C4-2B (cell line): ENCODE results near the gene PTGER1.

Experiments
- H3K27ac ChIP-seq: fragments of 450-650 bp; 2 replicates; pipeline ENCODE4 v1.5.1; 2017
- CTCF ChIP-seq: fragments of 450-650 bp; conservative IDR thresholded peaks from 2 replicates; pipeline ENCODE4 v1.5.1; 2017; ENCODE audit warnings: mild to moderate bottlenecking
- ZFX ChIP-seq: fragments of 450-650 bp; IDR thresholded peaks from 2 replicates; pipeline ENCODE4 v1.6.1; 2017

The PTGER1 gene

DNA sequence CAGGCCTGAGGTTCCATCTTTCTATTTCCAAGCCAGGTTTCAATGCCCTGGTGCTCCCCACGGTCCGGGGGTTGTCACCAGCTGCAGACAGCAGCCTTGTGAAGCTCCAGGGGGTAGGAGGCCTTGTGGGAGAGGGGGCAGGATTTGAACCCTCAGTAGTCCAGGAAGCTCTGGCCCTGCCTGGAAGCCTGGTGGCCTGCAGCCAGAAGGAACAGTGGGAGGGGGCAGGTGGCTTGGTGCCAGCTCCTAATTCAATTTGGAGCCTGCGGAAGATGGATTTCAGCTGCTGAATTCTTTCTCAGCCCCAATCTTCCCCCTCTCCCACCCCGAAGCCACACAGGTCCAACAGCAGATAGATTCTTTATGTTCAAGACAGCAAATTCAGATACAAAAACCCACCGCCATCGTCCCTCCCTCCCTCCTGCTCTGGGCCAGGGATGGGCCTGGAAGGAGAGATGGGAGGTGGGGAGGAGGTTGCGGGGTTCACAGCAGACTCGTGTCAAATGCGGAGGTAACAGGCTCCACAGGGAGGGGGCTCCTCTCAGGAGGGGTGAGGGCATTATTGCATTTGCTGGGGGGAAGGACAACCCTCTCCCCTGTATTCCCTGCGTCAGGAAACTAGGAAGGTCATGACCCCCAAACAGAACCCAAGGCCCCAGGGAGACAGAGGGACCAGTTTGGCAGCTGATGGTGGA lies 2.4 kb upstream of the PTGER1 start:
- no peak overlapping the region for H3K27ac ChIP-seq

DNA sequence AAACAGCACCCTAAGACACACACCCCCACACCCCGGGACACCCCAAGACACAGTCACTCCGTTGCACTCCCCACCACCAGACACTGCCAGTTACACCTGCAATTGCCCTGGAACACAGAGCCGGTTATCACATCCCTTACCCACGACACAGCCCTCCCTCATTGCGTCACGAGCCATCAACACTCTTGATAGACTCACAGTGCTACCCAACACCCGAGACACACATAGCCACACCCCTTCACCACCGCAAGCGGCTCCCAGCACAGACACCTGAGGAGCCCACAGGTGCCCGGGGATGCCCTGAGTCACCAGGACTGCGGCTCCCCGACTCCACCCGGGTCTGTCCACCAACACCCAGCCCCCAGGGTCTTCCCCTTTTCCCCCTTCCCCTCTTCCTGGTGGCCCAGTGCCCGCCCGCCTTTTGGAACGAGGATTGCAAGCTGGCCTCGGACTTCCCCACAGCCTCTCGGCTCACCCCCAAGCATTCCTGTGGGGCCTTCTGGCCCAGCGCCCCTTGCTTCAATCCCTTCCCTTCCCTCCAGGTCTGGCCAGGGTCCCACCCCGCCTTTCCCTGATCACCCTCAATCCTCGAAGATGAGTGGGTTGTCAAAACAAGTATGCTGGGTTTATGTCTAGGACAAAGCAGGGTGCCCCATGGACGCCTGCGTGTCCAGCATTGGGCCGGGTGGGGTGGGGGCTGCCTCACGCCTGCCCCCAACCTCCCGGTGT lies 1.7 kb upstream of the PTGER1 start:
- no peak for TF ChIP-seq CTCF
- no peak for TF ChIP-seq ZFX
- H3K27ac ChIP-seq, result no peak overlapping the region

More for the DNA sequence above, 2.4 kb upstream of the PTGER1 start:
- TF ChIP-seq ZFX (no peak), CTCF (no peak)

DNA sequence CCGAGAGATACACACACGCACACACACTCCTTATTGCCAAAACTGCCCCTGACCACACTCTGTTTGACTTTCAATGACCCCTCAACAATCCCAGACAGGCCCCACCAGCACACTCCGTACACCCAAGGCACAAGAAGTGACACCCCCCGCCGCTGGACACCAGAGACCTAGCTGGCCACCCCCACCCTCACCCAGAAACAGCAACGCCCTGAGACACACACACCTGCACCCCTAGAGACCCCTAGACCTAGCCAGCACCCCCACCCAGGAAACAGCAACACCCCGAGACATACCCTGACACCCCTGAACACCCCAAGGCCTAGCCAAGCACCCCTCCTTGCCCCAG lies 1.1 kb upstream of the PTGER1 start:
- H3K27ac ChIP-seq, result no peak overlapping the region
- TF ChIP-seq ZFX, result no peak
- no peak for TF ChIP-seq CTCF

DNA sequence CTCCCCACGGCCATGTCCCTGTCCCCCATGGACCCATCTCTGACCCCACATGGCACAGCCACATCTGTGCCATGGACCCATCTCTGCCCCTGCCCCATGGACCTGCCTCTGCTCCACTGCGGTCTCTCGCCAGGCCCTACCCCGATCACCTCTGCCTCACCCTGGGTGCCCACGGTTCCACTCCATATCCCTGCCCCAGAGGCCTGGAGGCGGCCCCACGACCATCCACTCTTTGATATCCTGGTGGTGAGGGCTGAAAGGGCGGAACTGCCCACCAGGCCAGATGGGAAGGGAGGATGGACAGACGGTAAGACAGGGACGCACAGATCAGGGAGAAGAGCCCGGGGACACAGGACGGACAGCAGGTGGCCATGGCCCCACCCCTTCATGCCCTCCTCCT lies 327 bp downstream of the PTGER1 start:
- H3K27ac ChIP-seq, result no peak overlapping the region
- TF ChIP-seq ZFX, result no peak
- no peak for TF ChIP-seq CTCF

DNA sequence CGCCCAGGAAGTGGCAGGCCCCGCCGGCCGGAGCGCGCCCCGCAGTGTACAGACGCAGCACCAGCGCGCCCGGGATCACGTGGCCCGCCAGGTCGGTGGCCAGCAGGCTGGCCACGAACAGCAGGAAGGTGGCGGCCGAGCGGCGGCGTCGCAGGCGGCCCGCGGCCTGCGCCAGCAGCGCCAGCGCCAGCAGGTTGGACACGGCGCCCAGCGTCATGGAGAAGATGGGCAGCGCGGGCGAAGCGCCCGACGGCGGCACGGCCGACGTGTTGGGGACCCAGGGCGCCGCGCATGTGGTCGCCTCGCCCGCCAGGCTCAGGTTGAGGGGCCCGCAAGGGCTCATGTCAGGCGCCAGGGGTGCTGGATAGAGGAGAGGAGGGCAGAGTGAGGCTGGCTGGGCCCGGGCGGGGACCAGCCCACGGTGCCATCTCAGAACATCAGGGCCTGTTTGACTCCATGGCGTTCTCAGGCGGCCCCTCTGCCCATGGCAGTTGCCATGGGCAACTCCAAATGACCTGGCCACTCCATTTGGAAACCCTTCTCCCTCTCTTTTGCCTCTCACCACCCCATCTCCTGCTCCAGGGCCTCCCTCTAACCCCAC lies 1.1 kb downstream of the PTGER1 start:
- H3K27ac ChIP-seq, result no peak overlapping the region
- TF ChIP-seq CTCF (no peak), ZFX (no peak)

DNA sequence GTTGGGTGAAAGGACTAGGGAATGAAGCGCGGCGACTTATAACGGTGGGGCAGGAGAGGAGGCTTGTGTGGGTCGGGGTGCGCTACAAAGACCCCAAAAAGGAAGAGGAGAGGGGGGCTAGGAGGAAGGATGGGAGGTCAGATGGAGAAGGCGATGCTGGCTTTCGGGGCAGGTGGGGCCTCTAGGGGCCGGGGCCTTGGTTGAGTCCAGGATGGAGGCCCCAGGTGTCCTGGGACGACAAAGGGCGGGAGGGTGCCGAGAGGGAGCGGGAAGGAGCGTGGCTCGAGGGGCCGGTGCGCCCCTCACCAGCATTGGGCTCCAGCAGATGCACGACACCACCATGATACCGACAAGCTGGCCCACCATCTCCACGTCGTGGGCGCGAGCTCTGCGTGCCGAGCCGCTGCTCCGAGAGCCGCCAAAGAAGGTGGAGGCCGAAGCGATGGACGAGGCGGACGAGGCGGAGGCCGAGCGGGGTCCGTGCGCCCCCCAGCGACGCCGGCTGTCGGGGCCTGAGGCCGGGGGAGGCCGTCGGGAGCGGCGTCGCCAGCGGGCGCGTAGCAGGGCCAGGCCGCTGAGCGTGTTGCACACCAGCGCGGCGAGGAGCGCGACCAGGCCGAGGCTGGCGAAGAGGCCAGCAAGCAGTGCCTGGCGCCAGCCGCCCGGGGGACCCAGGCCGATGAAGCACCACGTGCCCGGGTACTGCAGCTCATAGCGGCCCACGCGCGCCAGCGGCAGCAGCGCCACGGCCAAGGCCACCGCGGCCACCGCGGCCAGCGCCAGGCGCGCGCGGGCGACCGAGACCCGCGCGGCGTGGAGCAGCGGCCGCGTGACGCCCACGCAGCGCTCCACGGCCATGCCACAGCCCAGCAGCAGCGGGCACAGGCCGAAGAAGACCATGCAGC lies 1.8 kb downstream of the PTGER1 start:
- H3K27ac ChIP-seq, result no peak overlapping the region
- TF ChIP-seq ZFX (no peak), CTCF (no peak)
